ENCODE results near the gene RASD2.

DNA sequence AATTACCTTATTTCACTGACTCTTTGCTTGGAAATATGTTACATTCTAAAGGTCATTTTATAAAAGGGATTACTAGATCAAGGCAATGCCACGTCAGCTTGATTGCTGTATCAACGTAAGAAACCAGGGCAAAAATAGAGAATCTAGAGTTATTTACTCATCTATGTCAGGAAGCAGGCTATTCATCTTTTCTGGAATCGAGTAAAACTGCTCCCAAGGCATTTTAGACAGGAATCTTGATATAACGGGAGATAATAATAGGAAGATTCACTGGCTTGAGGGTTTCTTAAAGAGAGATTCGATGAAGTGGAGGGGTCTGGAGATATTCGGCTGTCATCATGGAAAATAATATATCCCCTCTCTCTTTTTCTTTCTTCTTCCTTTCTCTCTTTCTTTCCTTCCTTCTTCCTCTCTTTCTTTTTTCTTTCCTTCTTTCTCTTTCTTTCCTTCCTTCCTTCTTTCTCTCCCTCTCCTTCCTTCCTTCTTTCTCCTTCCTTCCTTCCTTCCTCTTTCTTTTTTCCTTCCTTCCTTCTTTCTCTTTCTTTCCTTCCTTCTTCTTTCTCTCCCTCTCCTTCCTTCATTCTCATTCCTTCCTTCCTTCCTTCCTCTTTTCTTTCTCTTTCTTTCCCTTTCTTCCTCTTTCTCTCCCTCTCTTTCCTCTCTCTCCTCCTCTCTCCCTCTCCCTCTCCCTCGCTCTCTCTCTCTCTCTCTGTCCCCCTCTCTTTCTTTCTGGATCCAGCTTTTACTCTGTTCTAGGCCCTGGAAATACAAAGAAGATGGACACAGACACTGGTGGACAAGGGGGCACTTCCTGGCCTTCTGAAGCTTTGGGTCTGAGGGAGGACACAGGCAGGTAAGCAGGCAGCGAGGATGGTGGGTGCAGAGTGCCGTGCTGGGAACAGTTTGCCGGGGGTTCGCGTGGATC lies 18.1 kb upstream of the RASD2 start:
- TF ChIP-seq, protein P1, sequence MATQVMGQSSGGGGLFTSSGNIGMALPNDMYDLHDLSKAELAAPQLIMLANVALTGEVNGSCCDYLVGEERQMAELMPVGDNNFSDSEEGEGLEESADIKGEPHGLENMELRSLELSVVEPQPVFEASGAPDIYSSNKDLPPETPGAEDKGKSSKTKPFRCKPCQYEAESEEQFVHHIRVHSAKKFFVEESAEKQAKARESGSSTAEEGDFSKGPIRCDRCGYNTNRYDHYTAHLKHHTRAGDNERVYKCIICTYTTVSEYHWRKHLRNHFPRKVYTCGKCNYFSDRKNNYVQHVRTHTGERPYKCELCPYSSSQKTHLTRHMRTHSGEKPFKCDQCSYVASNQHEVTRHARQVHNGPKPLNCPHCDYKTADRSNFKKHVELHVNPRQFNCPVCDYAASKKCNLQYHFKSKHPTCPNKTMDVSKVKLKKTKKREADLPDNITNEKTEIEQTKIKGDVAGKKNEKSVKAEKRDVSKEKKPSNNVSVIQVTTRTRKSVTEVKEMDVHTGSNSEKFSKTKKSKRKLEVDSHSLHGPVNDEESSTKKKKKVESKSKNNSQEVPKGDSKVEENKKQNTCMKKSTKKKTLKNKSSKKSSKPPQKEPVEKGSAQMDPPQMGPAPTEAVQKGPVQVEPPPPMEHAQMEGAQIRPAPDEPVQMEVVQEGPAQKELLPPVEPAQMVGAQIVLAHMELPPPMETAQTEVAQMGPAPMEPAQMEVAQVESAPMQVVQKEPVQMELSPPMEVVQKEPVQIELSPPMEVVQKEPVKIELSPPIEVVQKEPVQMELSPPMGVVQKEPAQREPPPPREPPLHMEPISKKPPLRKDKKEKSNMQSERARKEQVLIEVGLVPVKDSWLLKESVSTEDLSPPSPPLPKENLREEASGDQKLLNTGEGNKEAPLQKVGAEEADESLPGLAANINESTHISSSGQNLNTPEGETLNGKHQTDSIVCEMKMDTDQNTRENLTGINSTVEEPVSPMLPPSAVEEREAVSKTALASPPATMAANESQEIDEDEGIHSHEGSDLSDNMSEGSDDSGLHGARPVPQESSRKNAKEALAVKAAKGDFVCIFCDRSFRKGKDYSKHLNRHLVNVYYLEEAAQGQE (IDR thresholded peaks at IDR 0.05; ENCODE audit: insufficient read depth in 1 of 2, low read depth in 2 of 2, low read length in 2 of 2), result no peak
- no peak for TF ChIP-seq POLR2AphosphoS5 (IDR thresholded peaks at IDR 0.05; ENCODE audit: low read depth, low read length)
